Neuronal stem cell (in vitro differentiated cells): Measurements from ENCODE around the gene ABHD2.

Experiments used
- DNase-seq: peaks from one replicate; pipeline ENCODE4 v3.0.0-alpha.2; 2013; ENCODE audit warnings: low spot score
- H2AFZ ChIP-seq: one replicate; pipeline ENCODE4 v1.6.1; 2013; ENCODE audit warnings: mild to moderate bottlenecking, low read length, inconsistent platforms
- H2AK5ac ChIP-seq: 2 replicates; pipeline ENCODE4 v1.6.1; 2013; ENCODE audit warnings: low read depth, mild to moderate bottlenecking, inconsistent platforms, low read length, moderate library complexity, mixed read lengths
- H2BK120ac ChIP-seq: 2 replicates; pipeline ENCODE4 v1.6.1; 2013; ENCODE audit warnings: low read depth, mild to moderate bottlenecking, inconsistent platforms, low read length, moderate library complexity, mixed read lengths
- H2BK12ac ChIP-seq: one replicate; pipeline ENCODE4 v1.6.1; 2013; ENCODE audit warnings: low read length, inconsistent platforms
- H2BK15ac ChIP-seq: 2 replicates; pipeline ENCODE4 v1.6.1; 2013; ENCODE audit warnings: mild to moderate bottlenecking, low read length, inconsistent platforms, mixed read lengths
- H2BK5ac ChIP-seq: one replicate; pipeline ENCODE4 v1.6.1; 2013; ENCODE audit warnings: inconsistent platforms, mild to moderate bottlenecking, low read length, moderate library complexity
- H3K14ac ChIP-seq: one replicate; pipeline ENCODE4 v1.6.1; 2013; ENCODE audit warnings: low read length, inconsistent platforms
- H3K18ac ChIP-seq: 2 replicates; pipeline ENCODE4 v1.6.1; 2013; ENCODE audit warnings: low read length, inconsistent platforms
- H3K23ac ChIP-seq: 2 replicates; pipeline ENCODE4 v1.6.1; 2013; ENCODE audit warnings: low read depth, mild to moderate bottlenecking, mixed read lengths, low read length, inconsistent platforms; ENCODE audit not compliant: poor library complexity
- H3K27ac ChIP-seq: replicated peaks from 3 replicates; pipeline ENCODE4 v1.5.1; 2013; ENCODE audit warnings: low read length, inconsistent platforms
- H3K27me3 ChIP-seq, 3 experiments: 2 replicates each; pipeline ENCODE4 v1.6.1; 2013; ENCODE audit warnings: low read length in 3 of 3, mild to moderate bottlenecking in 2 of 3, inconsistent platforms in 1 of 3, low read depth in 1 of 3, mixed read lengths in 1 of 3, moderate library complexity in 1 of 3; ENCODE audit not compliant: control insufficient read depth in 3 of 3, insufficient read depth in 3 of 3
- H3K36me3 ChIP-seq, 2 donors: replicated peaks in 1 of 2; 2 replicates each; pipeline ENCODE4 v1.6.1; 2013; ENCODE audit warnings: low read length in 2 of 2; ENCODE audit not compliant: control insufficient read depth in 2 of 2, insufficient read depth in 2 of 2
- H3K4ac ChIP-seq: 2 replicates; pipeline ENCODE4 v1.6.1; 2013; ENCODE audit warnings: inconsistent platforms, mild to moderate bottlenecking, low read length, moderate library complexity
- H3K4me1 ChIP-seq, 2 donors: 1 replicate in 1 of 2; 2 replicates in 1 of 2; pipeline ENCODE4 v1.6.1; 2013; ENCODE audit warnings: low read length in 2 of 2, low read depth in 1 of 2; ENCODE audit not compliant: control insufficient read depth in 2 of 2, insufficient read depth in 1 of 2
- H3K4me2 ChIP-seq: one replicate; pipeline ENCODE4 v1.6.1; 2013; ENCODE audit warnings: mild to moderate bottlenecking, low read length, inconsistent platforms; ENCODE audit not compliant: insufficient read depth, poor library complexity, severe bottlenecking
- H3K4me3 ChIP-seq, 2 donors: 2 replicates each; pipeline ENCODE4 v1.5.1; 2013; ENCODE audit warnings: low read length in 2 of 2, mild to moderate bottlenecking in 2 of 2, inconsistent platforms in 1 of 2, moderate library complexity in 1 of 2
- H3K79me1 ChIP-seq: one replicate; pipeline ENCODE4 v1.6.1; 2013; ENCODE audit warnings: low read depth, mild to moderate bottlenecking, inconsistent platforms, low read length, moderate library complexity
- H3K9ac ChIP-seq: one replicate; pipeline ENCODE4 v1.6.1; 2013; ENCODE audit warnings: mild to moderate bottlenecking, low read depth, low read length, inconsistent platforms; ENCODE audit not compliant: poor library complexity
- H3K9me3 ChIP-seq, 2 donors: replicated peaks in 1 of 2; 2 replicates each; pipeline versions ENCODE3 to v1.6.1; 2013; ENCODE audit warnings: low read length in 2 of 2, mild to moderate bottlenecking in 2 of 2, inconsistent platforms in 1 of 2, low read depth in 1 of 2, mixed read lengths in 1 of 2, moderate library complexity in 1 of 2; ENCODE audit not compliant: control insufficient read depth in 2 of 2, insufficient read depth in 1 of 2
- H4K8ac ChIP-seq: one replicate; pipeline ENCODE4 v1.6.1; 2013; ENCODE audit warnings: low read depth, mild to moderate bottlenecking, inconsistent platforms, low read length, moderate library complexity
- H4K91ac ChIP-seq: one replicate; pipeline ENCODE4 v1.6.1; 2013; ENCODE audit warnings: low read length, low read depth, mild to moderate bottlenecking, inconsistent platforms; ENCODE audit not compliant: poor library complexity
- WGBS, 2 donors: extraction: QIAGEN DNeasy Blood & Tissue Kit; methylation state at CpG; one replicate each; pipeline ENCODE4 v1.1.7; 2013; ENCODE audit warnings: missing lambda C conversion rate in 2 of 2, mixed read lengths in 1 of 2; ENCODE audit not compliant: insufficient read length in 2 of 2, insufficient replicate concordance in 1 of 2; ENCODE audit errors: extremely low coverage in 2 of 2; 5-methylcytosine and 5-hydroxymethylcytosine counted together

Gene ABHD2

DNA sequence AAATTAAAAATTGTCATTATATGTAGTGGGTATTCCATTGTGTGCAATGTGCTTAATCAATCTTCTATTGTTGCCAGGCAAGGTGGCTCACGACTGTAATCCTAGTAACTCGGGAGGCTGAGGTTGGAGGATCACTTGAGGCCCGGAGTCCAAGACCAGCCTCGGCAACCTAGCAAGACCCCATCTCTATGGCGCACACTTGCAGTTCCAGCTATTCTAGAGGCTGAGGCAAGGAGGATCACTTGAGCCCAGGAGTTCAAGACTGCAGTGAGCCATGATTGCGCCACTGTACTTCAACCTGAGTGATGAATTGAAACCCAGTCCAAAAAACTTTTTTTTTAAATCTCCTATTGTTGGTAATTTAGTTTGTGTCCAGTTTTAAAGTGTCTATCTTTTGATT, 33.4 kb upstream of the ABHD2 start:
- H3K4me3 ChIP-seq: no peak overlapping the region
- H3K18ac ChIP-seq: no peak overlapping the region
- no peak overlapping the region for H2BK120ac ChIP-seq
- no peak overlapping the region for H3K23ac ChIP-seq
- no peaks in the 10 kb centered on the region for H3K27me3 ChIP-seq
- H2BK15ac ChIP-seq: no peak overlapping the region
- no peak overlapping the region for H4K8ac ChIP-seq
- no peaks in the 10 kb centered on the region for H3K79me1 ChIP-seq
- no peak overlapping the region for H3K4me2 ChIP-seq
- H3K4ac ChIP-seq: no peak overlapping the region
- no peak overlapping the region for H3K9ac ChIP-seq
- no peak overlapping the region for H2AFZ ChIP-seq
- H3K9me3 ChIP-seq: peaks cover 0 to 3% of the 10 kb centered on the region in 2 donors
- H3K27ac ChIP-seq: no peak overlapping the region
- WGBS, 2 donors: no CpG with 5 or more reads among the region's 6 CpGs
- no peak for DNase-seq
- no peak overlapping the region for H4K91ac ChIP-seq
- H3K36me3 ChIP-seq: no peaks in the 10 kb centered on the region
- no peak overlapping the region for H2AK5ac ChIP-seq
- no peak overlapping the region for H2BK5ac ChIP-seq
- peaks cover 2 to 3% of the 10 kb centered on the region in 2 donors for H3K4me1 ChIP-seq
- H3K14ac ChIP-seq: no peak overlapping the region
- H2BK12ac ChIP-seq: no peak overlapping the region

GRCh38 chr15:89057506-89058133, 30.6 kb upstream of the ABHD2 start:
- H3K4me3 ChIP-seq: no peak overlapping the region
- no CpG with 5 or more reads among the region's 13 CpGs for WGBS, 2 donors

GRCh38 chr15:89058376-89058775, 29.9 kb upstream of the ABHD2 start:
- no peak overlapping the region for H3K4ac ChIP-seq
- H2AK5ac ChIP-seq: no peak overlapping the region
- H2BK12ac ChIP-seq: no peak overlapping the region
- H2BK120ac ChIP-seq: no peak overlapping the region
- H2BK15ac ChIP-seq: no peak overlapping the region
- no peak overlapping the region for H4K8ac ChIP-seq
- H3K27me3 ChIP-seq: no peaks in the 10 kb centered on the region
- no peaks in the 10 kb centered on the region for H3K79me1 ChIP-seq
- peaks cover 0 to 2% of the 10 kb centered on the region in 2 donors for H3K4me1 ChIP-seq
- H2AFZ ChIP-seq: no peak overlapping the region
- no CpG with 5 or more reads among the region's 4 CpGs for WGBS, 2 donors
- H2BK5ac ChIP-seq: no peak overlapping the region
- H3K4me3 ChIP-seq: no peak overlapping the region
- no peak for DNase-seq
- no peak overlapping the region for H3K27ac ChIP-seq
- H3K36me3 ChIP-seq: no peaks in the 10 kb centered on the region
- H3K4me2 ChIP-seq: no peak overlapping the region
- no peak overlapping the region for H3K9ac ChIP-seq
- no peak overlapping the region for H3K18ac ChIP-seq
- peak overlapping the region; percentile 35 for H3K23ac ChIP-seq
- H3K14ac ChIP-seq: no peak overlapping the region
- no peak overlapping the region for H4K91ac ChIP-seq
- no peaks in the 10 kb centered on the region for H3K9me3 ChIP-seq

More at GRCh38 chr15:89057506-89058133, 30.6 kb upstream of the ABHD2 start:
- H2BK15ac ChIP-seq: no peak overlapping the region
- H4K91ac ChIP-seq: no peak overlapping the region
- no peak overlapping the region for H3K18ac ChIP-seq
- H3K14ac ChIP-seq: no peak overlapping the region
- H3K36me3 ChIP-seq: no peaks in the 10 kb centered on the region
- H3K23ac ChIP-seq: no peak overlapping the region
- H3K9ac ChIP-seq: no peak overlapping the region
- peak overlapping the region; percentile 80 for H2AFZ ChIP-seq
- H2BK12ac ChIP-seq: no peak overlapping the region
- H3K27ac ChIP-seq: no peak overlapping the region
- no peaks in the 10 kb centered on the region for H3K79me1 ChIP-seq
- peak; percentile 79 for DNase-seq
- no peak overlapping the region for H4K8ac ChIP-seq
- H2BK120ac ChIP-seq: no peak overlapping the region
- no peak overlapping the region for H3K4ac ChIP-seq
- H2BK5ac ChIP-seq: no peak overlapping the region
- peak overlapping the region; percentile 74 for H2AK5ac ChIP-seq
- H3K27me3 ChIP-seq: no peaks in the 10 kb centered on the region
- peaks cover 0 to 2% of the 10 kb centered on the region in 2 donors for H3K4me1 ChIP-seq
- H3K9me3 ChIP-seq: no peaks in the 10 kb centered on the region
- H3K4me2 ChIP-seq: no peak overlapping the region

GRCh38 chr15:89058876-89059405, 29.3 kb upstream of the ABHD2 start:
- H3K79me1 ChIP-seq: no peaks in the 10 kb centered on the region
- H3K4me1 ChIP-seq: peaks cover 0 to 2% of the 10 kb centered on the region in 2 donors
- H3K36me3 ChIP-seq: no peaks in the 10 kb centered on the region
- no peak overlapping the region for H2AK5ac ChIP-seq
- no peaks in the 10 kb centered on the region for H3K27me3 ChIP-seq
- H3K9ac ChIP-seq: no peak overlapping the region
- no peak overlapping the region for H2BK15ac ChIP-seq
- DNase-seq: no peak
- H2BK5ac ChIP-seq: no peak overlapping the region
- no peak overlapping the region for H2AFZ ChIP-seq
- no peak overlapping the region for H3K4me2 ChIP-seq
- H2BK120ac ChIP-seq: no peak overlapping the region
- no peak overlapping the region for H4K91ac ChIP-seq
- H3K23ac ChIP-seq: no peak overlapping the region
- WGBS, 2 donors: no CpG with 5 or more reads among the region's 5 CpGs
- H2BK12ac ChIP-seq: no peak overlapping the region
- H3K4ac ChIP-seq: no peak overlapping the region
- no peak overlapping the region for H4K8ac ChIP-seq
- no peak overlapping the region for H3K18ac ChIP-seq
- H3K9me3 ChIP-seq: no peaks in the 10 kb centered on the region
- H3K14ac ChIP-seq: no peak overlapping the region
- H3K4me3 ChIP-seq: no peak overlapping the region
- no peak overlapping the region for H3K27ac ChIP-seq
